Loucy (cell line): Measurements from ENCODE around the gene ARSG.
"Not testable (repeated sequence)": the region's sequence is repeated elsewhere in the genome, so short reads cannot be mapped to it uniquely, and the experiment has no call there.

Experiments used
- H2AFZ ChIP-seq: fragments of 200-600 bp; sonication (generic); 2 replicates; pipeline ENCODE4 v1.6.0; 2016; ENCODE audit warnings: antibody characterized with exemption, mild to moderate bottlenecking, low read length, moderate library complexity
- H3F3A ChIP-seq: fragments of 200-600 bp; 2 replicates; pipeline ENCODE4 v1.6.0; 2016; ENCODE audit warnings: antibody characterized with exemption, low read depth, mild to moderate bottlenecking
- H3K27me3 ChIP-seq: fragments of 200-600 bp; sonication (generic); 2 replicates; pipeline ENCODE4 v1.6.1; 2014; ENCODE audit warnings: low read length, mild to moderate bottlenecking; ENCODE audit not compliant: insufficient read depth, poor library complexity, severe bottlenecking
- H3K36me3 ChIP-seq: fragments of 200-600 bp; sonication (generic); 2 replicates; pipeline ENCODE4 v1.6.1; 2016; ENCODE audit warnings: low read length; ENCODE audit not compliant: insufficient read depth
- H3K4me1 ChIP-seq: fragments of 200-600 bp; sonication (generic); 2 replicates; pipeline ENCODE4 v1.5.1; 2014; ENCODE audit warnings: low read length, mild to moderate bottlenecking; ENCODE audit not compliant: insufficient read depth, poor library complexity, severe bottlenecking
- H3K4me2 ChIP-seq: fragments of 200-600 bp; sonication (generic); 2 replicates; pipeline ENCODE4 v1.6.0; 2014; ENCODE audit warnings: antibody characterized with exemption, low read length, low read depth, mild to moderate bottlenecking; ENCODE audit not compliant: poor library complexity, severe bottlenecking
- H3K4me3 ChIP-seq: fragments of 200-600 bp; sonication (generic); 2 replicates; pipeline ENCODE4 v1.5.1; 2014; ENCODE audit warnings: low read length, mild to moderate bottlenecking, mixed read lengths; ENCODE audit not compliant: poor library complexity, severe bottlenecking
- H3K79me2 ChIP-seq: fragments of 200-600 bp; sonication (generic); 2 replicates; pipeline ENCODE4 v1.6.1; 2014; ENCODE audit warnings: low read length; ENCODE audit not compliant: insufficient read depth
- H3K9ac ChIP-seq: fragments of 200-600 bp; sonication (generic); 2 replicates; pipeline ENCODE4 v1.6.0; 2014; ENCODE audit warnings: mild to moderate bottlenecking, low read depth, low read length, moderate library complexity; ENCODE audit not compliant: poor library complexity, severe bottlenecking
- H3K9me2 ChIP-seq: fragments of 200-600 bp; sonication (generic); replicated peaks from 2 replicates; pipeline ENCODE4 v1.6.1; 2016; ENCODE audit warnings: low read depth, low read length, mixed read lengths
- H3K9me3 ChIP-seq: fragments of 200-600 bp; sonication (generic); 2 replicates; pipeline ENCODE4 v1.6.1; 2014; ENCODE audit warnings: mild to moderate bottlenecking, antibody characterized with exemption, low read length, low read depth; ENCODE audit not compliant: insufficient read depth
- H4K20me1 ChIP-seq: fragments of 200-600 bp; sonication (generic); 2 replicates; pipeline ENCODE4 v1.6.0; 2014; ENCODE audit warnings: antibody characterized with exemption, low read length, mild to moderate bottlenecking; ENCODE audit not compliant: insufficient read depth, poor library complexity, severe bottlenecking
- CTCF ChIP-seq: fragments of 200-600 bp; sonication (generic); conservative IDR thresholded peaks from 2 replicates; pipeline ENCODE4 v1.5.1; 2014; ENCODE audit warnings: mild to moderate bottlenecking, antibody characterized with exemption, low read length
- EZH2phosphoT487 ChIP-seq: fragments of 200-600 bp; IDR thresholded peaks from 2 replicates; pipeline ENCODE4 v1.6.1; 2018; ENCODE audit warnings: antibody characterized with exemption, mild to moderate bottlenecking, moderate library complexity, borderline replicate concordance

Gene ARSG

GRCh38 chr17:68329331-68329730 is 38.0 kb downstream of the ARSG start:
- Histone ChIP-seq H3K9ac (no peak overlapping the region), H3K9me3 (0 out of 2 replicates have a peak, but pooled peaks cover 2% of the 10 kb centered on the region), H3K4me2 (no peak overlapping the region)

GRCh38 chr17:68331932-68332331 is 40.6 kb downstream of the ARSG start:
- H3K9ac ChIP-seq, H3K79me2 ChIP-seq, H3K4me1 ChIP-seq, H3K36me3 ChIP-seq, H3K4me3 ChIP-seq, H3F3A ChIP-seq, H3K9me2 ChIP-seq, H3K9me3 ChIP-seq, H3K4me2 ChIP-seq, H2AFZ ChIP-seq, H4K20me1 ChIP-seq, H3K27me3 ChIP-seq: not testable (repeated sequence)

More at GRCh38 chr17:68329331-68329730, 38.0 kb downstream of the ARSG start:
- TF ChIP-seq CTCF, result no peak
- no peaks in the 10 kb centered on the region for H3K79me2 ChIP-seq
- H3F3A ChIP-seq, result no peaks in the 10 kb centered on the region
- H3K4me3 ChIP-seq, result no peak overlapping the region
- H3K9me2 ChIP-seq, result no peaks in the 10 kb centered on the region
- H3K4me1 ChIP-seq, result peaks cover 1% of the 10 kb centered on the region
- H2AFZ ChIP-seq, result no peak overlapping the region
- H3K36me3 ChIP-seq, result no peaks in the 10 kb centered on the region
- no peaks in the 10 kb centered on the region for H4K20me1 ChIP-seq
- no peaks in the 10 kb centered on the region for H3K27me3 ChIP-seq

- TF ChIP-seq CTCF (no peak), EZH2phosphoT487 (no peak)
- Histone ChIP-seq H3F3A (no peaks in the 10 kb centered on the region), H3K79me2 (no peaks in the 10 kb centered on the region), H3K9me2 (no peaks in the 10 kb centered on the region), H3K9ac (no peak overlapping the region), H4K20me1 (no peaks in the 10 kb centered on the region), H3K27me3 (no peaks in the 10 kb centered on the region), H3K4me1 (peaks cover 1% of the 10 kb centered on the region), H3K4me3 (no peak overlapping the region), H3K36me3 (no peaks in the 10 kb centered on the region), H3K4me2 (no peak overlapping the region), H3K9me3 (0 out of 2 replicates have a peak, but pooled peaks cover 2% of the 10 kb centered on the region), H2AFZ (no peak overlapping the region)
Measured at GRCh38 chr17:68334393-68334792, 43.1 kb downstream of the ARSG start.

GRCh38 chr17:68341482-68341881 is 50.2 kb downstream of the ARSG start:
- Histone ChIP-seq H3K27me3 (no peaks in the 10 kb centered on the region), H3K4me3 (no peak overlapping the region), H4K20me1 (no peaks in the 10 kb centered on the region), H3K4me1 (peaks cover 46% of the 10 kb centered on the region), H2AFZ (no peak overlapping the region), H3K79me2 (no peaks in the 10 kb centered on the region), H3K9me3 (no peaks in the 10 kb centered on the region), H3K9me2 (no peaks in the 10 kb centered on the region), H3K9ac (no peak overlapping the region), H3K36me3 (no peaks in the 10 kb centered on the region), H3F3A (peaks cover 5% of the 10 kb centered on the region; the same call in 1 of the 2 replicates), H3K4me2 (no peak overlapping the region)
- no peak for TF ChIP-seq CTCF
- no peak for TF ChIP-seq EZH2phosphoT487
